Measurements from ENCODE around the gene SLC22A12. TPM values are rescaled to one million over a fixed set of nuclear protein-coding genes. Genes with fewer than 3 reads are reported as not detected.
"Not testable (repeated sequence)": the region's sequence is repeated elsewhere in the genome, so short reads cannot be mapped to it uniquely, and the experiment has no call there.

The SLC22A12 gene
- total and polyA plus RNA-seq, 2 experiments from 2014 or later, result not detected

DNA sequence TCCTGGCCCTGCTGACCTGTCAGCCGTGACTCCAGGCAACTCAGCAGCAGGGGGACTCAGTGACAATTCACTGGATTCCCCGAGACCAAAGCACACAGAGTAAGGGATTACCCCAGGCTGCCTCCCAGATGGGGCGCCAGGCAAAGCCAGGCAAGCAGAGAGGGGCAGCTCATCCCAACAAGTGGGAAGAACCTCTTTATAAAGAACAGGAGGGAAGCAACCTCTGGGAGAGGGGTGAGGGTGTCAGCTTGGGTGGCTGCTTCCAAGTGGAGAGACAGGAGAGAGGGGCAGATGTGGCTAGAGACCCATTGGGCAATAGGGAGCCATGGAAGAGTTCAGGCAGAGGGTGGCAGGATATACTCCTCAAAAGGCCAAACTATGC is 1.2 kb downstream of the SLC22A12 start:
- Histone ChIP-seq H3K36me3 (no peaks in the 10 kb centered on the region), H3K27me3 (no peaks in the 10 kb centered on the region), H3K27ac (no peak overlapping the region), H3K4me3 (no peak overlapping the region), H3K4me1 (ENCODE audit: low read depth) (no peaks in the 10 kb centered on the region), H3K9me3 (ENCODE audit: low read depth) (no peaks in the 10 kb centered on the region)
- DNase-seq (ENCODE audit: low read depth in 1 of 2, low spot score in 1 of 2), result no peak
- TF ChIP-seq, protein P1, sequence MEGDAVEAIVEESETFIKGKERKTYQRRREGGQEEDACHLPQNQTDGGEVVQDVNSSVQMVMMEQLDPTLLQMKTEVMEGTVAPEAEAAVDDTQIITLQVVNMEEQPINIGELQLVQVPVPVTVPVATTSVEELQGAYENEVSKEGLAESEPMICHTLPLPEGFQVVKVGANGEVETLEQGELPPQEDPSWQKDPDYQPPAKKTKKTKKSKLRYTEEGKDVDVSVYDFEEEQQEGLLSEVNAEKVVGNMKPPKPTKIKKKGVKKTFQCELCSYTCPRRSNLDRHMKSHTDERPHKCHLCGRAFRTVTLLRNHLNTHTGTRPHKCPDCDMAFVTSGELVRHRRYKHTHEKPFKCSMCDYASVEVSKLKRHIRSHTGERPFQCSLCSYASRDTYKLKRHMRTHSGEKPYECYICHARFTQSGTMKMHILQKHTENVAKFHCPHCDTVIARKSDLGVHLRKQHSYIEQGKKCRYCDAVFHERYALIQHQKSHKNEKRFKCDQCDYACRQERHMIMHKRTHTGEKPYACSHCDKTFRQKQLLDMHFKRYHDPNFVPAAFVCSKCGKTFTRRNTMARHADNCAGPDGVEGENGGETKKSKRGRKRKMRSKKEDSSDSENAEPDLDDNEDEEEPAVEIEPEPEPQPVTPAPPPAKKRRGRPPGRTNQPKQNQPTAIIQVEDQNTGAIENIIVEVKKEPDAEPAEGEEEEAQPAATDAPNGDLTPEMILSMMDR (IDR thresholded peaks at IDR 0.05; ENCODE audit: low read depth, low read length), result no peak

DNA sequence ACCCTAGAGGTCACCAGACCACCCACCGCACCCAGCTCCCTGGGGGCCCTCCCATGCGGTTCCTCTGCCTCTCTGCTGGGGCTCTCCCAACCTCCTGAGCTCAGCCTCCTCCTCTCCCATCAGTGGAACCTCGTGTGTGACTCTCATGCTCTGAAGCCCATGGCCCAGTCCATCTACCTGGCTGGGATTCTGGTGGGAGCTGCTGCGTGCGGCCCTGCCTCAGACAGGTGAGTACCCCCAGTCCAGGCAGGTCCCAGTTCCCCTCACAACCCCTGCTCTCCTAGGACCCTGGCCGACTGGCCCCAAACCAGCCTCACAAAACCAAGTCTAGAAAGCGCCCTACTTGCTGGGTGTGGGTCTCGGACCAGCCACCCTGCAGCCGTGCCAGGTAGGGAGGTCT is 1.6 kb downstream of the SLC22A12 start:
- TF ChIP-seq, protein P1 (IDR thresholded peaks at IDR 0.05; ENCODE audit: low read depth, low read length), result no peak
- no peak for DNase-seq (ENCODE audit: low read depth in 1 of 2, low spot score in 1 of 2)
- H3K27ac ChIP-seq, result no peak overlapping the region

DNA sequence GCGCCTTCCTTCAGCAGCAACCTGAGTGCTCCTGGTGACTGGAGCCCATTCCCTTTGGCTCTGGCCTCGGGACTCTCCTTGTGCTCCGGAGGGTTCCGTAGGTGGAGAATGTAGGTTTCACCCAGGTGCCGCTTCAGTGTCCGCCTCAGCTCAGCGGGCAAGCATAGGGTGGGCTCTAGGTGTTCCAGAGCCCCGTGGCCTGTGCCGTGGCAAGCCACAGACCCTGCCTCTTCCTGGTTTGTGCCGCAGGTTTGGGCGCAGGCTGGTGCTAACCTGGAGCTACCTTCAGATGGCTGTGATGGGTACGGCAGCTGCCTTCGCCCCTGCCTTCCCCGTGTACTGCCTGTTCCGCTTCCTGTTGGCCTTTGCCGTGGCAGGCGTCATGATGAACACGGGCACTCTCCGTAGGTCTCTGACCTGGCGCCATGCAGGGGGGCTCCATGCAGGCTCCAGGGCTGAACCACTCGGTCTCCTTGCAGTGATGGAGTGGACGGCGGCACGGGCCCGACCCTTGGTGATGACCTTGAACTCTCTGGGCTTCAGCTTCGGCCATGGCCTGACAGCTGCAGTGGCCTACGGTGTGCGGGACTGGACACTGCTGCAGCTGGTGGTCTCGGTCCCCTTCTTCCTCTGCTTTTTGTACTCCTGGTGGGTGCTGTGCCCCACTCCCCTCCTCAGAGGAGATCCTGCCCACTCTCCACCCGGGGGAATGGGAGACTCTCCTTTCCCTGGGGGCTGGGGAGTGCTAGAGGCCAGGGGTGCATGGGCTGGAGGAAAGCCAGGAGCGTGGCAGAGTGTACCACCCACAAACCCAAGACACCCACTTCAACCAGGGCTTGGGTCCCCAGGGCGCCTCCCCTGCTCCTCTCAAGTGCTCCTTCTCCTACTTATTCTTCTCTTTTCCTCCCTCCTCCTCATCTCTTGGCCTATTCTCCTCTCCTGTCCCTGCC is 2.4 kb downstream of the SLC22A12 start:
- TF ChIP-seq, protein P1 (IDR thresholded peaks at IDR 0.05; ENCODE audit: low read depth, low read length), result no peak
- Histone ChIP-seq H3K36me3 (no peaks in the 10 kb centered on the region), H3K4me3 (no peak overlapping the region), H3K4me1 (ENCODE audit: low read depth) (no peaks in the 10 kb centered on the region), H3K27ac (no peak overlapping the region), H3K27me3 (no peaks in the 10 kb centered on the region), H3K9me3 (ENCODE audit: low read depth) (no peaks in the 10 kb centered on the region)
- no peak for DNase-seq (ENCODE audit: low read depth in 1 of 2, low spot score in 1 of 2)

More for the DNA sequence above, 1.6 kb downstream of the SLC22A12 start:
- no peaks in the 10 kb centered on the region for H3K27me3 ChIP-seq
- no peaks in the 10 kb centered on the region for H3K9me3 ChIP-seq (ENCODE audit: low read depth)
- no peaks in the 10 kb centered on the region for H3K36me3 ChIP-seq
- no peak overlapping the region for H3K4me3 ChIP-seq
- no peaks in the 10 kb centered on the region for H3K4me1 ChIP-seq (ENCODE audit: low read depth)

DNA sequence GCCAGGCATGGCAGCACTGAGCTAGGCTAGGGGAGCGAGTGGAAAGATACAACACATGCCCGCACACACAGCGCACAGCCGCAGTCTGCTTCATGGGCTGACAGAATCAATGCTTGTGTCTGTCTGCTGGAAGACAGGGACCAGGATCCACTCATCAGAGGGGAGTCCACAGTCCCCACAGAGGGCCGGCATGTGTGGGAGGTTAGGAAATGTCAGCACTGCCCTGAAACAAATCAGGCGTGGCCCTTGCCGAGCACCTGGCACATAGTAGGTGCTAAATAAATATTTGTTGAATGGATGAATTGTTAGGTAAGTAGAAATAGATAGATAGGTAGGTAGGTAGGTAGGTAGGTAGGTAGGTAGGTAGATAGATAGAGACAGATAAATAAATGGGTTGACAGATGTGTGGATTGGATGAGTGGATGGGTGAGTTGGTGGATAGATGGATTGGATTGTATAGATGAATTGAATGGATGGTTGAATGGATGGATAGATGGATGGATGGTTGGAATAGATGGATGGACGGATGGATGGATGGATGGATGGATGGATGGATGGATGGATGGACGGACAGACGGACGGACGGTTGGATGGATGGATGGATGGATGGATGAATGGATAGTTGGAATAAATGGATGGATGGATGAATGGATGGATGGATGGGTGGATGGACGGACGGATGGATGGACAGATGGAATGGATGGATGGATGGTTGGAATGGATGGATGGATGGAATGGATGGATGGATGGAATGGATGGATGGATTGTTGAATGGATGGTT is 3.3 kb downstream of the SLC22A12 start:
- Histone ChIP-seq H3K27ac (no peak overlapping the region), H3K27me3 (no peaks in the 10 kb centered on the region), H3K4me1 (ENCODE audit: low read depth) (no peaks in the 10 kb centered on the region), H3K36me3 (no peaks in the 10 kb centered on the region), H3K4me3 (no peak overlapping the region), H3K9me3 (ENCODE audit: low read depth) (no peaks in the 10 kb centered on the region)
- no peak for DNase-seq (ENCODE audit: low read depth in 1 of 2, low spot score in 1 of 2)
- TF ChIP-seq, protein P1 (IDR thresholded peaks at IDR 0.05; ENCODE audit: low read depth, low read length), result no peak

DNA sequence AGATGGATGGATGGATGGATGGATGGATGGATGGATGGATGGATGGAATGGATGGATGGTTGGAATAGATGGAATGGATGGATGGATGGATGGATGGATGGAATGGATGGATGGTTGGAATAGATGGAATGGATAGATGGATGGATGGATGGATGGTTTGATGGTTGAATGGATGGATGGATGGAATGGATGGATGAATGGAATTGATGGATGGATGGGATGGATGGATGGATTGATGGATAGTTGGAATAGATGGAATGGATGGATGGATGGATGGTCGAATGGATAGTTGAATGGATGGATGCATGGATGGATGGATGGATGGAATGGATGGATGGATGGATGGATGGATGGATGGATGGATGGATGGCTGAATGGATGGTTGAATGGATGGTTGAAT is 4.9 kb downstream of the SLC22A12 start:
- not testable (repeated sequence) for H3K4me1 ChIP-seq (ENCODE audit: low read depth); H3K36me3 ChIP-seq; H3K27me3 ChIP-seq; H3K4me3 ChIP-seq; H3K27ac ChIP-seq; DNase-seq (ENCODE audit: low read depth in 1 of 2, low spot score in 1 of 2); H3K9me3 ChIP-seq (ENCODE audit: low read depth)

Data from cardiac muscle cell (in vitro differentiated cells and primary cell).